ENCODE results near the gene FYB1.

- TF ChIP-seq, protein P1, sequence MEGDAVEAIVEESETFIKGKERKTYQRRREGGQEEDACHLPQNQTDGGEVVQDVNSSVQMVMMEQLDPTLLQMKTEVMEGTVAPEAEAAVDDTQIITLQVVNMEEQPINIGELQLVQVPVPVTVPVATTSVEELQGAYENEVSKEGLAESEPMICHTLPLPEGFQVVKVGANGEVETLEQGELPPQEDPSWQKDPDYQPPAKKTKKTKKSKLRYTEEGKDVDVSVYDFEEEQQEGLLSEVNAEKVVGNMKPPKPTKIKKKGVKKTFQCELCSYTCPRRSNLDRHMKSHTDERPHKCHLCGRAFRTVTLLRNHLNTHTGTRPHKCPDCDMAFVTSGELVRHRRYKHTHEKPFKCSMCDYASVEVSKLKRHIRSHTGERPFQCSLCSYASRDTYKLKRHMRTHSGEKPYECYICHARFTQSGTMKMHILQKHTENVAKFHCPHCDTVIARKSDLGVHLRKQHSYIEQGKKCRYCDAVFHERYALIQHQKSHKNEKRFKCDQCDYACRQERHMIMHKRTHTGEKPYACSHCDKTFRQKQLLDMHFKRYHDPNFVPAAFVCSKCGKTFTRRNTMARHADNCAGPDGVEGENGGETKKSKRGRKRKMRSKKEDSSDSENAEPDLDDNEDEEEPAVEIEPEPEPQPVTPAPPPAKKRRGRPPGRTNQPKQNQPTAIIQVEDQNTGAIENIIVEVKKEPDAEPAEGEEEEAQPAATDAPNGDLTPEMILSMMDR (IDR thresholded peaks at IDR 0.05) = no peak
- no peak for TF ChIP-seq POLR2A (IDR thresholded peaks at IDR 0.05)
Measured at GRCh38 chr5:39202597-39203274, 16.6 kb downstream of the FYB1 start.
